Stimulated activated naive CD8-positive, alpha-beta T cell treated with anti-CD3 and anti-CD28 coated beads, Interleukin-15, Interleukin-2, amounts not matched to agents 100 U/mL and 50 U/mL, for 24 hours (primary cell): ENCODE measurements around the gene CHRNB1.

ENCODE experiments used
- ATAC-seq: fragments of 150-1000 bp; cut with Tn5 transposase; one replicate; pipeline ENCODE4 v1.10.0; 2021
- DNase-seq: peaks from one replicate; pipeline ENCODE4 v3.0.0; 2021

Gene CHRNB1, protein sequence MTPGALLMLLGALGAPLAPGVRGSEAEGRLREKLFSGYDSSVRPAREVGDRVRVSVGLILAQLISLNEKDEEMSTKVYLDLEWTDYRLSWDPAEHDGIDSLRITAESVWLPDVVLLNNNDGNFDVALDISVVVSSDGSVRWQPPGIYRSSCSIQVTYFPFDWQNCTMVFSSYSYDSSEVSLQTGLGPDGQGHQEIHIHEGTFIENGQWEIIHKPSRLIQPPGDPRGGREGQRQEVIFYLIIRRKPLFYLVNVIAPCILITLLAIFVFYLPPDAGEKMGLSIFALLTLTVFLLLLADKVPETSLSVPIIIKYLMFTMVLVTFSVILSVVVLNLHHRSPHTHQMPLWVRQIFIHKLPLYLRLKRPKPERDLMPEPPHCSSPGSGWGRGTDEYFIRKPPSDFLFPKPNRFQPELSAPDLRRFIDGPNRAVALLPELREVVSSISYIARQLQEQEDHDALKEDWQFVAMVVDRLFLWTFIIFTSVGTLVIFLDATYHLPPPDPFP

DNA sequence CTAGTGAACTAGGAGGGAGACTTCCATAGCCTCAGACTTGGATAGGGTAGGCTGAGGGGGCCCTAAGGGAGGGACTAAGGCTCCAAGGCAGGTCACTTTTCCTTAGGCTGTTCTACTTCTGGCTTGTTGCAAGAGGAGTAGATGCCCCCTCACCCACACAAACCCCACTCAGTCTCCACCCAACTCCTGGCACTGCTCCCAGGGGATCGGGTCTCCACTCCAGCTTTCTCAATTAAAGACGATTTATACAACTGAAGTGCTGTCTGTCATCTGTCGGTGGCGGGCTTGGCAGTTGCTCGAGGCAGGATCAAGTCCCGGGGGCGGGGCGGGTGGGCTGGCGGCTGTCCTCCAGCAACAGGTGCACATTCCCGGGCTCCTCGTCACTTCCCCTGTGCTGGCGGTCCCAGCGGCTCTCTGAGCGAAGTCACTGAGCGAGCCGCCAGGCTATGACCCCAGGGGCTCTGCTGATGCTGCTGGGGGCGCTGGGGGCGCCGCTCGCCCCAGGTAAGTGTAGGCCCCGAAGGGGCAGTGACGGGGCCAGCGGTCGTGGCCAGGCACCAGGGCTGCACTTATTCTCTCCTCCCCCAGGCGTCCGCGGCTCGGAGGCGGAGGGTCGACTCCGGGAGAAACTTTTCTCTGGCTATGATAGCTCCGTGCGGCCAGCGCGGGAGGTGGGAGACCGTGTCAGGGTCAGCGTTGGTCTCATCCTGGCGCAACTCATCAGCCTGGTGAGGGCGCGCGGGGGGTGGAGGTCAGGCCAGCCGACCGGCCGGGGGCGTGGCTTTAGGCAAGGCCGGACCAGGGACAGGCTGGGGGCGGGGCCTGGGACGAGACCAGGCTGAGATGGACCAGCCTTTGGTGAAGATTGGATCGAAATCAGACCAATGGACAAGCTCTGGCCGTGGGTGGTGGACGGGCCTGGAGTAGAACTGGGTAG, at the start of gene CHRNB1:
TSS of gene CHRNB1 (plus strand) at position 380 of the 937 bp plus-strand sequence. CDS start at position 447, 67 bp downstream.
- ATAC-seq: peak; percentile 29
- peak; percentile 26 for DNase-seq

DNA sequence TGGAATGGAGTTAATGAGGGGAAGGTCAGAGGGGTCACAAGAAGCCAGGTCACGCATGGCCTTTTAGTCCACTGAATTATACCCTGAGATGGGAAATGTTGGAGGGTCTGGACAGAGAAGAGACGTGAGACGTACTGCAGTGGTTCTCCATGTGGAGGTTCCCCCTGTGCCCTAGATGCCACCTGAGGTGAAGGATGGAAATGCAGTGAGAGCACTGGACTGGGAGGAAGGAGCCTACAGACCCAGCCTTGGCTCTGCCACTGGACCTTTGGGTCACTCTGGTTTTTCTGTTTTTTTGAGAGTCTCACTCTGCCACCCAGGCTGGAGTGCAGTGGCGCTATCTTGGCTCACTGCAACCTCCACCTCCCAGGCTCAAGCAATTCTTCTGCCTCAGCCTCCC, 48.7 kb upstream of the CHRNB1 start:
- DNase-seq: no peak

DNA sequence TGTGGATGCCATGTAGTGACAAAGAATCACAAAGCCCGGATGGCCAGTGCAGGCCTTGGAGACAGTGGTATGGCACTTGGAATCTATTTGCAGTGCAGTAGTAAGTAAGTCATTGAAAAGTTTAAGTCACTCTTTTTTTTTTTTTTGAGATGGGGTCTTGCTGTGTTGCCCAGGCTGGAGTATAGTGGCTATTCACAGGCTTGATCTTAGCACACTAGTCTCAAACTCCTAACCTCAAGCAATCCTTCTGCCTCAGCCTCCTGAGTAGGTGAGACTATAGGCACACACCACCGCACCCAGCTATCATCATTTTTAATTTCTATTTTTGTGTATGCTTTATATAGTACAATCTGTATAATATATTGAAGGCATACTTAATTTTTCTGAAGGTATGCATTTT, 46.2 kb upstream of the CHRNB1 start:
- DNase-seq: no peak
- no peak for ATAC-seq

More for the DNA sequence above, 48.7 kb upstream of the CHRNB1 start:
- ATAC-seq: no peak

DNA sequence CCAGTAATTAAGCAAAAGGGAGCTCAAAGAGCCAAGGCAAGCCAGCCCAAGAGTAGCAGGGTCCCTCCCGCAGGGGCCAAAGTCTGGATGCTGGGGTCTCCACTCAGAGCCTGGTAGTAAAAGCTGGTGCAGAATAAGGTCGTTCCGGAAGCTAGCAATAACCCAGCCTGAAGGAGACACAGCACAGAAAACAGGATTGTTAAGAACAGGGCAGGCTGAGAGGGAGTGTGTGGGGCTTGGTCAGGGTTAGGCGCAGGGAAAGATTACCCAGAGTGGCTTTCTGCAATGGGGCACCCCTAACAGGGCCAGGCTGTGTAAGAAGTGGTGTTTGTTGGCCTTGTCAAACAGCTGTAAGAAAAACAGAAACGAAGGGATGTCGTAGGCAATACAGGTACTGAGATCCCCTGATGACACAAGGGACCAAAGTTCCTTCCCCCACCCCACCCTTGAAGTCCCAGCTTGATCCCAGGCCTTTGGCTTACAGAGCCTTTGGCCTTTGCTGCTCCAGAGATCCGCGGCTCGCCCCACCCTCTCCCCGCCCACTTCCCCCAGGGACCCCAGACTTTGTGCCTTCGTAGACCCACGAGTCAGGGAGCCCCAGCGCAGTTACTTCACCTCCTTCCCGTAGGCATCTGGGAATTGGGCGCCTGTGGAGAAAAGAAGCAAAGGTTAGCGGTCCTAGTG, 41.7 kb upstream of the CHRNB1 start:
- DNase-seq: peak; percentile 43
- no peak for ATAC-seq

DNA sequence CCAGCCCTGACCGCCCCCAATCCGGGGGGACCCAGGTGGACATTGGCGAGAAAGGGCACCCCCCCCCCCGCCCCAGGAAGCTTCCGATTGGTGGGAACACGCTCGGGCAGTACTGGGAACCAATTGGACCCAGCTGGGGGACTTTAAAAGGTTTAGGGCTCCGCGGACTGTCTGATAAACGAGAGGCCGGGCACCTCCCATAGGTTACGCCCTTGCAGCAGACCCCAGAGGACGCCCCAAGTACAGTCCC, 41.2 kb upstream of the CHRNB1 start:
- ATAC-seq (peak; percentile 16), DNase-seq (no peak)

DNA sequence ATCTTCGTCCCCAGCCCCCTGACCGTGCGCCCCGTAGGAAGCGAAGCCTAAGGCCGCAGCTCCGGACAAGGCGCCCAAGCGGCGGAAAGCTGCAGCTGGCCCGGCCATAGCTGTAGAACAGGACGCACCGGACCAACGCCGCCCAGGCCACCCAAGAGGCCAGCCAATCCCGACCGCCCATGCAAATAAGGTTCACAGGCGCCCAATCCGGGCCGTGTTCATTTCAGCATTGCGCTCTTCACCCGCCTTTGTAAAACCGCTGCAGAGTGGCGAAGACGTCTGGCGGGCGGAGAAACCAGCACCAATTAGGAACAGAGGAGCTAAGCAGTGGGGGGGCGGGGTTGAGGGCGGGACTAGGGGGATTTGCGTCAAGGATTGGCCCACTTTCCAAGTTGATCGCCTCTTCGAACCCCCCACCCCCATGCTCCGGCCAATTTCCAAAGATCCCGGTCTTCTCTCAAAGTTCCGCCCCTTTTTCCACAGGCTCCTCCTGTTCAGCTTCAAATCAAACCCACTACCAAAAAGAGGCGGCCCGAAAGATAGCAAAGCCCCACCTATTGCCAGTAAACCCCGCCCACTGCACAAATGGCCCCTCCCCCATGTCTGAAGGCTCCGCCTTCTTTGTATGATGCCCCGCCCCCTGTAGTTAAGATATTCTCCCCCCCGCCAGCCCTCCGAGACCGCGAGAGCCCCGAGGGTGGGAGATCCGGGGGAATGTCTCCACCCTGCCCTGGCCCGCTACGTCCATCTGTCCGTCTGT, 40.7 kb upstream of the CHRNB1 start, which contains the start of gene TMEM256:
TSS of gene TMEM256 (minus strand) at position 121 of the 760 bp plus-strand sequence. CDS start at position 108, 13 bp downstream.
- DNase-seq (peak; percentile 95), ATAC-seq (peak; percentile 95)

DNA sequence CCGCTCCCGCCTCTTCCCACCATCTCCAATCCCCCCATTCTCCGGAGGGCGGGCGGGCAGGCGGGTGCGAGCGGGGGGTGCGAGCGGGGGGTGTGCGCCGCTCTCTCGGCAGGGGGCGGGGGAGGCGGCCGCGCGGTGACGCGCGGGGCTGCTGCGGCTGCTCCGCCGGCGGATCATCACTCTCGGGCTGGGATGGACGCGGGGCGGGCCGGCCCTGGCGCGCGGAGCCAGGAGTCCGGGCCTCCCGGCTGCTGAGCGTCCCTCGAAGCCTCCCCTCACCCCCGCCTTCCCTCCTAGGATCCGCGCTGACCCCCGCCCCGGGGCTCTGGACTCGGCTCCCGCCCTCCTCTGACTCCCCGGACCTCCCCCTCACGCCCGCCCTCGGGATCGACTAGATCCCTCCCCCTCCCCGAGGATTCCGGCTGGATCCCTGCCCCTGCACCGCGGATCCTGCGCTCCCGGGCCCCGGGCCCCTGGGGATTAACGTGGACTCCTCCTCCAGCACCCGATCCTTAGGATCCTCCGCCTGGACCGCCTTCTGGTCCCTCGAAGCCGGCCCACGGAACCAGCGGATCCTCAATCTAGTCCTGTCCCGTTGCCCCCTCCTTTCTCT, 40.0 kb upstream of the CHRNB1 start:
- DNase-seq: peak; percentile 73
- peak; percentile 33 for ATAC-seq

DNA sequence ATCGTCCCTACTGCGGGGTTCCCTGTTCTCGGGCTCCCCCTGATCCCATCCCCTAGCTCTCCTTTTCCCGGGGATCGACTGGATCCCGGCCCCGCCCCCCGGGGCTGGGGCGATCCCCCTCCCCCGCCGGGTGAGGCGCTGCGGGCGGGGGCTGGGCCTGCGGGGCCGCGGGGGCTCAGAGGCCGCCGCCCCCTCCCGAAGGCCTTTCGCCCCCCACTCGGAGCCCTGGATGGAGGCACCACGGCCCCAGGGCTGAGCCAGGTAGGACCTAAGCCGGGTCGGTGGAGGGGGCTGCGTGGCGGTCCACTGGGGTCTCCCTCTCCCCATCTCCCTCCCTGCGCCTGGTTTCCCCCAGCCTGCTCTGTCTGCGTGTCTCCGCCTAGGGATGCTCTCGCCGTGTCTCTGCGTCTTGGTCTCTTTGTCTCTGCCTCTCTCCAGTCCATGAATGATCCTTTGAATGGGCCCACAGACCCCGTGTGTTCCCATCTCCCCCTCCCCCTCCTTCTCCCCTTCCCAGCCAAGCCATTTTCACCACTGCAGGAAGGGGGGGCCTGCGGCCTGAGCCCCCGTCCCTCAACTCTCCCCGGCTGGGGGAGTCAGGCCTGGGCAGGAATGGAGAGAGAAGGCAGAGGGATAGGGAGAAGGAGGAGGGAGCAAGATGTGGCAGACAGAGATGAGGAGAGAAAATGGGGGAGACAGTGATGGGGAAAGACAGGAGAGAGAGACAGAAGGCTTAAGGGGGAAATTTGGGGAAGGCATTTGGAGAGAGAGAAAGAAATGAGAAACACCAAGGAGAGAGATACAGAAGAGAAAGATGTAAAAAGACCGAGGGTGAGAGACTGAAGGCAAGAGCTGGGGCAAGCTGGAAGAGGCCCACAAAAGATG, 39.3 kb upstream of the CHRNB1 start:
- DNase-seq (no peak), ATAC-seq (no peak)

DNA sequence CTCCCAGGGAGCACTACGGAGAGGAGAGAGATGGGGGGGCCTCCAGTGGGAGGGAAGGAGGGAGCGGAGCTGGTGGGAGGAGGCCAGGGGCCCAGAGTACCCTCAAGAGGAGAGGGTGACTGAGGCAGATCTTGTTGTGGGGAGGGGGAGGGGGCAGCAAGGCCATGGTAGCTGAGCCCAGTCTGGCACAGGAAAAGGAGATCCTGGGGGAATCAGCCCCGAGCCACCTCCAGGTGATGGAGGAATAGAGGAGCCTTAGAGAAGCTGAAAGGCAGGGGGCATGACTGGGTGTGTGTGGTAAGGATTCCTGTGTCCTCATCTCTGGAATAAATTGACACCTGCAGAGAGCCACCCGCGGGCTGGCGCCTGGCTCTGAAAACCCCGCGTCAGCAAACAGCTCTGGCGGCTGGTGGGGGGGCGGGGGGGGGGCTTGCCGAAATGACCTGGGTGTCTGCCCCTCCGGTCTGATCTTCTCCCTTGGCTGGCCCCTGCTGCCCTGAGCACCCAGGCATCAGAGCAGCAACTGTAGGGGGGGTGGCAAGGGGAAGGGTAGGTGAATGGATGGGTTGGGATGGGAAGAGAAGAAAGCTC, 38.5 kb upstream of the CHRNB1 start:
- DNase-seq: no peak

DNA sequence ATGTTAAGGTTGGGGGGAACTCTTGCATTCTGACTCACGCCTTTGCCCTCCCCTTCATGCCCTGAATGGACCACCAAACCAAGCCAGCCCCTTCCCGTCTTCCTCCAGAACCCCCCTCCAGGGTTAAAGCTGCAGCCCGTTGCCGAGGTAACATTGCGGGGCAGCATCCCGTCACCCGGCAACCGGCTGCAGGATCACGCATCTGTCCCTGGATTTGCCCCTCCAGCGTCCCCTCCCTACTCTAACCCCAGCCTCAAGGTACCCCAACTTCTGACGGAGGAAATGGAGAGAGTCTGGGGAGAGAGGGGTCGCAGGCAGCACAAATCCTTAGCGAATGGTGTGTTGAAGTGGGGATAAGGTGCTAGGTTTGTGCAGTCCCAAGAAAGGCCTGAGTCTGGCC, 37.8 kb upstream of the CHRNB1 start:
- ATAC-seq: no peak
- DNase-seq: no peak

More for the DNA sequence above, 38.5 kb upstream of the CHRNB1 start:
- ATAC-seq: no peak

DNA sequence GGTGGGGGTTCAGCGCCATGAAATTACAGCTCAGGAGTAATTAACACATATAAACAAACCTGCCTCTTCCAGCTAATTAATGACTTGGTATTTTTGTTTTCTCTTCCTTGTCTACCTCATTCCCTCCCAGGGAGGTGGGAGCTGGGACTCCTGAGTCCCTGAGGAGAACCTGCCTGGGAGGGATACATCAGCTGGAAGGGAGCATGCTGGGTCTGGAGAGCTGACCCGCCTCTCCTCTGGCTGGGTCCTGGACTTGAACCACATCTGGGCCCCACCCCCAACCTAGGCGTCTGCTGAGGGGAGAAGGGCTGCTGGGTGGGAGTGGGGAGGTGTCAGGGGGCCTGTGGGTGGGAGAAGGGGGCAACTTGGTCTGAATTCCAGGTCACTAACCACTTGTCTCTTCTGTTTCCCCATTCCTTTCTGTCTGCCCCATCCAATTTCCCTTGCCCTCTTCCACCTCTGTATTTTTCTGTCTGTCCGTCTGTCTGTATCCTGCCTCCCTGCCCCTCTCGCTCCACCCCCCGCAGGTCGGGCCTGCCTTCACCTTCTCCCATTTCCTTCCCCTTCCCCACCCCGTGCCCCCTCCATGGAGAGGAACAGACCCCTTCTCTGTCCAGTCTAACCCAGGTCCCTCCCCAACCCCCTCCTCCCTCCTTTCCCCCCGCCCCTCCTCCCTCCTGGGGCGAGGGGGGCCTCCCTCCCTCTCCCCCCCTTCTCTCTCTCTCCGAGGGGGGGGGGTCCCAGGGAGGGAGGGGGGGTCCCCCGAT, 37.2 kb upstream of the CHRNB1 start, which contains the start of gene NLGN2:
TSS of gene NLGN2 (plus strand) at position 361 of the 767 bp plus-strand sequence. CDS start 411 bp downstream, outside the sequence.
- no peak for DNase-seq
- no peak for ATAC-seq

DNA sequence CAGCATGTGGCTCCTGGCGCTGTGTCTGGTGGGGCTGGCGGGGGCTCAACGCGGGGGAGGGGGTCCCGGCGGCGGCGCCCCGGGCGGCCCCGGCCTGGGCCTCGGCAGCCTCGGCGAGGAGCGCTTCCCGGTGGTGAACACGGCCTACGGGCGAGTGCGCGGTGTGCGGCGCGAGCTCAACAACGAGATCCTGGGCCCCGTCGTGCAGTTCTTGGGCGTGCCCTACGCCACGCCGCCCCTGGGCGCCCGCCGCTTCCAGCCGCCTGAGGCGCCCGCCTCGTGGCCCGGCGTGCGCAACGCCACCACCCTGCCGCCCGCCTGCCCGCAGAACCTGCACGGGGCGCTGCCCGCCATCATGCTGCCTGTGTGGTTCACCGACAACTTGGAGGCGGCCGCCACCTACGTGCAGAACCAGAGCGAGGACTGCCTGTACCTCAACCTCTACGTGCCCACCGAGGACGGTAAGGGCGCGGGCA, 36.6 kb upstream of the CHRNB1 start:
- ATAC-seq (no peak), DNase-seq (peak; percentile 44)

DNA sequence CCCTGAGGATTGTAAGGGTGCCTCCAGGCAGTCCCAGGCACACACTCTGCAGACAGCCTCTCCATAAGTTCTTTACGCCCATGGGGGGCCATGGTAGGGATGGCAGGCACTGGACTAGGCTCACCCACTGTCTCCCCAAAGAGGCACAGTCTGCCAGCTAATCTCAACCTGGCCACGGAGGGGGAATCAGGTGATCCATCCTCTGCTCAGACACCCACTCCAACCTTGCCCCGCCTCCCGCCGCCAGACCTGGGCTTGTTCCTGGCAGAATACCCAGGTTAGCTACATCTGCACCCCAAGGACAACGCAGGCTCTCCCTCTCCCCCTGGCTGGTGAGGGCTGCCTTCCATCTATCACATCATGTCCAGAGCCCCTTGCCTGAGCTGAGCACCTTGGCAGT, 36.0 kb upstream of the CHRNB1 start:
- ATAC-seq (no peak), DNase-seq (no peak)

DNA sequence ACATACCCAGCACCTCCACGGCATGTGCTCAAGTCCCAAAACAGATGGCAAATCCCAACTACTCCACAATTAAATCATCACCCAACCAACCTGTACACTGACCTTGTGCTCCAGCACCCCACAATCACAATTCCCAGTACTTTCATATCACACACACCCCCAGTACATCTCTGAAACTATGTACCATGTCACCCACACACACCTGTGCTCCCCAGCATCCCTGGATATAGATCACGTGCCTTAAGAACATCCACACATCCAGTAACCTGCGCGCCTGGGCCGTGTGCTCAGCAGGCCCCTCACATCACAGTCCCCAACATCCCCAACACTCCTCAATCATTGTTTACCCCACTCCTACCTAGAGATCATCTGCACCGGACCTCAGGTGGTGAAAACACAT, 35.1 kb upstream of the CHRNB1 start:
- ATAC-seq (no peak), DNase-seq (no peak)

DNA sequence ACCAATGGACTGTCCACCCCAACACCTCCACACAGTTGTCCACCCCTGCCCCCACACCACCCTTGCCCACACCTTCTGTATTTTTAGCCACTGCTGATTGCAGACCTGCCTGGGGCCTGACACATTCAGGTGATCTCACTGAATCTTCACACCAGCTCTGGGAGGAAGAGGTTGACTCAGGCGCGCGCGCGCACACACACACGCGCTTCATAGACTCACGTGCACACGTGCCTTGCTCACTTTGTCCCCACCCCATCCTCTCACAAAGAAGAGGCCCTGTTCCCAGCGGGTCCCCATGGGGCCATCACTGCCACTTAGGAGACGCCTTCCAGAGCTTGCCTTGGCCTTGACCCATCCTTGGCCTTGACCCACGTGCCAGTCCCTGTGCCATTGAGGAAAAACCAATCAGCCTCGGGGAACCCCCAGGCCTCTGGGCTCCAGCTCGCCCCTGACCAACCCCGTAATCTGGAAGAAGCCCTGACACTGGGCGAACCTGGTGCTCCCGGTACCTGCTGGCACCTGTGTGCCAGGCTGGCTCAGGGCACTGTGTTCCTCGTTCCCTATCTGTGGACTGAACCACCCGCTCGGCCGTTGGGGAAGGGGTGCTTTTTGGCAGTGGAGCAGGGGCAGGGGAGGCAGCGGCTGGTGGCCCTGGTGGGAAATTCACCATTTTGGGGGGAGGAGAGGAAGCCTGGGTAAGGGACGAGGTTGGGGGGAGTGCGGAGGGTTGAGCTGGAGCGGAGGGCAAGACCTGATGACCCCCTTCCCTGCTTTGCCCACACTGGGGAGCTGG, 34.0 kb upstream of the CHRNB1 start:
- ATAC-seq: no peak

DNA sequence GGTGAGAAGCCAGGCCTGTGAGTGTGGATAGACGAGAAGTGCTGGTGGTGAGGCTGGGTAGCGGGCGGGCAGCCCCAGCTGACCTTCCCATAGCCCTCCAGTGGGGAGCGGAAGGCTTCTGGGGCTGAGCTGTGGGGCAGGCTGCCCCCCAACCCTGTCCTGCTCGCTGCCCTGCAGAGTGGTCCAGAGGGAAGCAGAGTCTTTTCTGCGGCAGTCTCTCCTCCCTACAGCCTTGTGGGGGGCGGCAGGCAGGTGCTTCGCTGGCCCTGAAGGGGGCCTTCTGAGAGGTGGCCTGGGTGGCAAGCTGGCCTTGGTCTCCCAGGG, 33.5 kb upstream of the CHRNB1 start:
- ATAC-seq: no peak

More for the DNA sequence above, 34.0 kb upstream of the CHRNB1 start:
- DNase-seq: no peak

DNA sequence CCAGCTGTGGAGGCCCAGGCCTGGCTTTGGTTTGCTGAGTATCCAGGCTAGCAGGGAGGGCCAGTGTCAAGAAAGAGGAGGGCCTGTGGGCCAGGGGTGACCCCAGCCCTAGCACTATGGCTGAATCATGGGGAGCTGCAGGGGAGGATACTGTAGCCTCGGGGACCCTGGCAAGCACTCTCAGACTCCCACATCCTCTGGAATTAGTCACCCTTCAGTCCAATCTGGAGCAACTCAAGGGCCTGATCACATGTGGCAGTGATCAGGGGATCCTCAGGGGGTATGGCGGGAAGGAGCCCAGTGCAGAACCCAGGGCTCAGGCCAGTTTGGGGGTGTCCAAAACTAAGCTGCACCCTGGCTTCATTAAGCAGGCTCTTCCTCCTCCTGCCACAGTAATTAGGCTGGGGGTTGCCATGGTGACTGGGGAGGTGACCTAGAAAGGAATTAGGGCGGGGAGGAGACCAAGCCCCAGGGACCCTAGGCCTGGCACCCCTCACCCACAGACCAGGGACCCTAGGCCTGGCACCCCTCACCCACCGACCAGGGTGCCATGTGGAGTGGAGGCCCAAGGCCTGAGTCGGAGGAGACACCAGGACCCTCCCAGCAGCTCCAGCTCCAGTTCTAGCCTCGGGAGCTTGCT, 31.4 kb upstream of the CHRNB1 start:
- no peak for DNase-seq
- no peak for ATAC-seq

More for the DNA sequence above, 33.5 kb upstream of the CHRNB1 start:
- DNase-seq: no peak
